ENCODE data around the gene WDR88.

WDR88 gene

GRCh38 chr19:33094436-33095067, 37.4 kb upstream of the WDR88 start:
- H3K4me3 ChIP-seq (ENCODE audit: low read length) = no peak overlapping the region
- TF ChIP-seq, protein P1, sequence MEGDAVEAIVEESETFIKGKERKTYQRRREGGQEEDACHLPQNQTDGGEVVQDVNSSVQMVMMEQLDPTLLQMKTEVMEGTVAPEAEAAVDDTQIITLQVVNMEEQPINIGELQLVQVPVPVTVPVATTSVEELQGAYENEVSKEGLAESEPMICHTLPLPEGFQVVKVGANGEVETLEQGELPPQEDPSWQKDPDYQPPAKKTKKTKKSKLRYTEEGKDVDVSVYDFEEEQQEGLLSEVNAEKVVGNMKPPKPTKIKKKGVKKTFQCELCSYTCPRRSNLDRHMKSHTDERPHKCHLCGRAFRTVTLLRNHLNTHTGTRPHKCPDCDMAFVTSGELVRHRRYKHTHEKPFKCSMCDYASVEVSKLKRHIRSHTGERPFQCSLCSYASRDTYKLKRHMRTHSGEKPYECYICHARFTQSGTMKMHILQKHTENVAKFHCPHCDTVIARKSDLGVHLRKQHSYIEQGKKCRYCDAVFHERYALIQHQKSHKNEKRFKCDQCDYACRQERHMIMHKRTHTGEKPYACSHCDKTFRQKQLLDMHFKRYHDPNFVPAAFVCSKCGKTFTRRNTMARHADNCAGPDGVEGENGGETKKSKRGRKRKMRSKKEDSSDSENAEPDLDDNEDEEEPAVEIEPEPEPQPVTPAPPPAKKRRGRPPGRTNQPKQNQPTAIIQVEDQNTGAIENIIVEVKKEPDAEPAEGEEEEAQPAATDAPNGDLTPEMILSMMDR (conservative IDR thresholded peaks at IDR 0.05; ENCODE audit: low read depth, low read length) = no peak
- no peak for DNase-seq (ENCODE audit: low read depth)

DNA sequence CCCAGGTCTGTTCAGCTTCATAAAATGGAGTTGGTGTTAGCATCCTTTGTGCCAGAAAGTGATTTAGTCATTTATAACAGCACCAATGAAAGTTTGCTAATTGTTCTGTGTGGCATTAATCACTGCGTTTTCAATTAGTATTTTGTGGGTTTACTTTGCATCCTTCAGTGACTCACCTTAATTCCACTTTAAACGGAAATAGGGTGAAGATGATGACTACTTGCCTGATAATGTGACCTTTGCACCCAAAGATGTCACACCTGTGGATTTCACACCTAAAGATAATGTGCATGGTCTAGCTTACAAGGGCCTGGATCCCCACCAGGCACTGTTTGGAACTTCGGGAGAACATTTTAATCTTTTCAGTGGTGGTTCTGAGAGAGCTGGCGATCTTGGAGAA, 35.9 kb upstream of the WDR88 start:
- TF ChIP-seq, protein P1 (conservative IDR thresholded peaks at IDR 0.05; ENCODE audit: low read depth, low read length) = no peak

GRCh38 chr19:33098055-33098534, 33.8 kb upstream of the WDR88 start:
- TF ChIP-seq, protein P1 (conservative IDR thresholded peaks at IDR 0.05; ENCODE audit: low read depth, low read length) = no peak
- no peak overlapping the region for H3K4me3 ChIP-seq (ENCODE audit: low read length)
- no peak for DNase-seq (ENCODE audit: low read depth)

More for the DNA sequence above, 35.9 kb upstream of the WDR88 start:
- DNase-seq (ENCODE audit: low read depth) = no peak
- H3K4me3 ChIP-seq (ENCODE audit: low read length) = no peak overlapping the region

DNA sequence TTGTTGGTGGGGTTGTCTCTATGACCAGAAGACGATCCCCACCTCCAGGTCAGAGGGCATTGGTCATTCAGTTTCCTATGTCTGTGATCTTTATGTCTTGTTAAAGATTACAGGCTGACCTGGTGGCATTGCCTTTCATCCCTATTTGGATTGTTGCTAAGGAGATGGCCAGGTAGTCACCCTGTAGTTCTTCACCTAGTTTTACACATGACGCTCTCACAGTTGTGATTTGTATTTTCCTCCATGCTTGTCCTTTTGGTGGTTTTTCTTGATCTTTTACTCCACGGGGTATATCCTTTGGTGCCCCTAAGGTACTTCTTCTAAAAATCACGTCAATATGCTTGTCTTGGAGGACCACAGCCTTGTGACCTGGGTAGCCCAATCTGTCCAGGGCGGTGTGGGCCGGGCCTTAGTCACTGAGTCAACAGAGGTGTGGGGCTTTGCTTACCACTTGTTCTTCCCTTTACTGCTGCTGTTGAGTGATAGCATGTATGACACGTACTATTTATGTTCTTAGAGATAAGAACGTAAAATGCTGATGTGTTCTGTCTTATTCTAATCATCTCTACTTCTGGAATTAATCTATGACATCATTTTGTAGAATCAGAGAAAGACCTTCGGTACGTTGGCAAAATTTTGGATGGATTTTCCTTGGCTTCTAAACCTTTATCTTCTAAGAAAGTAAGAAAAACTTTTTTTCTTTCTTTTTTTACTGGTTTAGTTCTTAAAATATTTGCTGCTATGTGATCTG, 30.8 kb upstream of the WDR88 start:
- TF ChIP-seq, protein P1 (conservative IDR thresholded peaks at IDR 0.05; ENCODE audit: low read depth, low read length) = no peak
- no peak for DNase-seq (ENCODE audit: low read depth)
- H3K4me3 ChIP-seq (ENCODE audit: low read length) = no peak overlapping the region

- no peak for DNase-seq (ENCODE audit: low read depth)
- TF ChIP-seq, protein P1 (conservative IDR thresholded peaks at IDR 0.05; ENCODE audit: low read depth, low read length) = no peak
These were observed 29.0 kb upstream of the WDR88 start for GRCh38 chr19:33102893-33103292.

GRCh38 chr19:33108161-33108560, 23.8 kb upstream of the WDR88 start:
- DNase-seq (ENCODE audit: low read depth) = no peak
- H3K4me3 ChIP-seq (ENCODE audit: low read length) = no peak overlapping the region
- TF ChIP-seq, protein P1 (conservative IDR thresholded peaks at IDR 0.05; ENCODE audit: low read depth, low read length) = no peak

More at GRCh38 chr19:33102893-33103292, 29.0 kb upstream of the WDR88 start:
- H3K4me3 ChIP-seq (ENCODE audit: low read length) = no peak overlapping the region

Data from retinal pigment epithelial cell (primary cell).